ENCODE data around the gene ZNF628.

Gene ZNF628

GRCh38 chr19:55472463-55472862 is 4.0 kb upstream of the ZNF628 start (continued):
- TF ChIP-seq ZFHX2 (tag by site-specific recombination; conservative IDR thresholded peaks at IDR 0.05) (no peak), ZNF529 (tag by site-specific recombination; IDR thresholded peaks at IDR 0.05; ENCODE audit: insufficient replicate concordance) (no peak), AEBP2 (tag by site-specific recombination; IDR thresholded peaks at IDR 0.05; ENCODE audit: borderline replicate concordance) (no peak), ZNF747 (tag by site-specific recombination; IDR thresholded peaks at IDR 0.05) (no peak), ELK4 (IDR thresholded peaks at IDR 0.05; ENCODE audit: borderline replicate concordance, low read depth, low read length) (no peak)

GRCh38 chr19:55473225-55474012 is 3.0 kb upstream of the ZNF628 start:
- H3K36me3 ChIP-seq (ENCODE audit: control insufficient read depth in 2 of 2, insufficient read depth in 1 of 2, low read length in 2 of 2): no peaks in the 10 kb centered on the region
- POLR2A ChIA-PET: interaction anchor here (1.8 kb wide), 1 partner anchor 12 kb away, joined by 11 read pairs; the partner anchor contains the start of gene ISOC2
- CTCF ChIA-PET: interaction anchor here (0.7 to 7.0 kb wide), 4 partner anchors 14 to 166 kb away, joined by 3 to 63 read pairs (median 3); partner anchors contain the start of gene ZNF865
- H3K9me3 ChIP-seq (ENCODE audit: control insufficient read depth, insufficient read depth, low read depth, low read length): no peaks in the 10 kb centered on the region
- no peak overlapping the region for H3K4me3 ChIP-seq (ENCODE audit: low read depth, low read length)
- peak; percentile 77 for TF ChIP-seq ZNF600 (tag by site-specific recombination; IDR thresholded peaks at IDR 0.05)
- no peak for TF ChIP-seq ZNF561 (tag by site-specific recombination; IDR thresholded peaks at IDR 0.05; ENCODE audit: borderline replicate concordance)
- peak; percentile 89 for TF ChIP-seq ZIC2 (tag by site-specific recombination; IDR thresholded peaks at IDR 0.05)
- 0 out of 2 replicates have a peak, but pooled peaks have one; percentile 52 for TF ChIP-seq ZNF398 (tag by site-specific recombination; IDR thresholded peaks at IDR 0.05)
- TF ChIP-seq ZNF341 (tag by site-specific recombination; IDR thresholded peaks at IDR 0.05; ENCODE audit: low read depth): peak; percentile 31; the same call in 1 of the 2 replicates
- 0 out of 2 replicates have a peak, but pooled peaks have one; percentile 35 for TF ChIP-seq ZNF121 (tag by site-specific recombination; IDR thresholded peaks at IDR 0.05)
- no peak for TF ChIP-seq ZNF76 (tag by site-specific recombination; IDR thresholded peaks at IDR 0.05; ENCODE audit: borderline replicate concordance, low read depth)
- peak; percentile 74 for TF ChIP-seq GLIS1 (tag by site-specific recombination; IDR thresholded peaks at IDR 0.05)
- H3K27ac ChIP-seq (ENCODE audit: extremely low read depth, low read depth, low read length): no peak overlapping the region
- peaks cover 8% of the 10 kb centered on the region; the same call in 1 of the 2 replicates for H3K4me1 ChIP-seq (ENCODE audit: control insufficient read depth, insufficient read depth, low read length)

GRCh38 chr19:55474269-55475265 is 1.9 kb upstream of the ZNF628 start:
- no peak overlapping the region for H3K27ac ChIP-seq (ENCODE audit: extremely low read depth, low read depth, low read length)
- ChIA-PET CTCF (interaction anchor here (0.6 to 7.0 kb wide), 11 partner anchors 7 to 587 kb away, joined by 3 to 85 read pairs (median 3); partner anchors contain the start of gene ZNF865), POLR2A (interaction anchor here (0.6 to 3.0 kb wide), 4 partner anchors 11 to 114 kb away, joined by 3 to 44 read pairs (median 8); partner anchors contain the start of genes ISOC2 and NAT14)
- TF ChIP-seq ZNF350 (tag by site-specific recombination; IDR thresholded peaks at IDR 0.05): no peak
- peak; percentile 77 for TF ChIP-seq SCRT2 (tag by site-specific recombination; IDR thresholded peaks at IDR 0.05)
- TF ChIP-seq ZNF362 (tag by site-specific recombination; IDR thresholded peaks at IDR 0.05): no peak
- TF ChIP-seq ZNF121 (tag by site-specific recombination; IDR thresholded peaks at IDR 0.05): peak; percentile 89; the same call in 1 of the 2 replicates
- peak; percentile 49; the same call in 1 of the 2 replicates for TF ChIP-seq SCRT1 (tag by site-specific recombination; IDR thresholded peaks at IDR 0.05; ENCODE audit: borderline replicate concordance)
- TF ChIP-seq ZSCAN16 (tag by site-specific recombination; IDR thresholded peaks at IDR 0.05): no peak
- TF ChIP-seq ZBTB48 (tag by site-specific recombination; IDR thresholded peaks at IDR 0.05): no peak
- no peak for TF ChIP-seq SALL2 (tag by site-specific recombination; IDR thresholded peaks at IDR 0.05; ENCODE audit: borderline replicate concordance)
- H3K9me3 ChIP-seq (ENCODE audit: control insufficient read depth, insufficient read depth, low read depth, low read length): no peaks in the 10 kb centered on the region
- no peak overlapping the region for H3K4me3 ChIP-seq (ENCODE audit: low read depth, low read length)
- no peaks in the 10 kb centered on the region for H3K36me3 ChIP-seq (ENCODE audit: control insufficient read depth in 2 of 2, insufficient read depth in 1 of 2, low read length in 2 of 2)
- H3K4me1 ChIP-seq (ENCODE audit: control insufficient read depth, insufficient read depth, low read length): peaks cover 8% of the 10 kb centered on the region; the same call in 1 of the 2 replicates

All from HEK293 (cell line).